ENCODE data around the gene RPLP2. TPM values are rescaled to one million over a fixed set of nuclear protein-coding genes. Genes with fewer than 3 reads are reported as not detected.

The RPLP2 gene
- total RNA-seq, 4 donors from 2014 or later: 555 to 1,150 (median 858) TPM

DNA sequence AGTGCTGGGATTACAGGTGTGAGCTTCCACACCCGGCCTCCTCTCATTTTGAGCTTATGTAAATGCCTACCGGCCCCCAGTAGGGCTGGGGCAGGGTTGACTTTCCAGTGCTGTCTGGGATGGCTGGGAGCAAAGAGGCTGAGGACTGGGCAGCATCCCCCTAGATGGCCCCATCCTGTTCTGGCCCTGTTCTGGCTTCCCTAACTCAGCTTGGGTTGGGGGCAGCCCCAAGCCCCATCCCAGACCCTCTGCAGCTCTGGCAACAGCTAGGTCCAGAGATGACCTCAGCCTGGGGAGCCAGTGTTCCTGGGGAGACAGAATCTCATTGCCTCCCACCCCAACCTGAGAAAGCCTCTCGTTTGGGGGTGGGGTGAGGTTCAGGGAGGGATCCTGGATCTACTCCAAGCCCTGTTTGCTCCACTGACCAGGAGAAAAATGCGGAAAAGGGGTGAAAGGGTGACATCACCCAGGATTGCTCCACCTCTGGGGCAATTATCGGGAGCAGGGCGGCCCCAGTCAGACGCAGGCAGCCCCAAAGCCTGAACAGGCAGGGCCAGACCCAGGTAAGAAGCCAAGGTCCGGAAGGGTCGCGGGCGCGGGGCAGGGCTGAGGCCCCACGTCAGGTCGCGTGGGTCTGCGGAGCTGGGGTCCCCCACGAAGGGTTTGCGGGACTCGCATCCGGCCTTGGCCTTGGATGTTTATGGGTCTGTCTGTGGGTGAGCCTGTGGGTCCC, 8.8 kb downstream of the RPLP2 start, which contains the start of gene PNPLA2:
Gene PNPLA2, plus strand, starts transcription at position 519 of the 733 bp plus-strand sequence. CDS start 805 bp downstream, outside the sequence.
- TF ChIP-seq, protein P1, sequence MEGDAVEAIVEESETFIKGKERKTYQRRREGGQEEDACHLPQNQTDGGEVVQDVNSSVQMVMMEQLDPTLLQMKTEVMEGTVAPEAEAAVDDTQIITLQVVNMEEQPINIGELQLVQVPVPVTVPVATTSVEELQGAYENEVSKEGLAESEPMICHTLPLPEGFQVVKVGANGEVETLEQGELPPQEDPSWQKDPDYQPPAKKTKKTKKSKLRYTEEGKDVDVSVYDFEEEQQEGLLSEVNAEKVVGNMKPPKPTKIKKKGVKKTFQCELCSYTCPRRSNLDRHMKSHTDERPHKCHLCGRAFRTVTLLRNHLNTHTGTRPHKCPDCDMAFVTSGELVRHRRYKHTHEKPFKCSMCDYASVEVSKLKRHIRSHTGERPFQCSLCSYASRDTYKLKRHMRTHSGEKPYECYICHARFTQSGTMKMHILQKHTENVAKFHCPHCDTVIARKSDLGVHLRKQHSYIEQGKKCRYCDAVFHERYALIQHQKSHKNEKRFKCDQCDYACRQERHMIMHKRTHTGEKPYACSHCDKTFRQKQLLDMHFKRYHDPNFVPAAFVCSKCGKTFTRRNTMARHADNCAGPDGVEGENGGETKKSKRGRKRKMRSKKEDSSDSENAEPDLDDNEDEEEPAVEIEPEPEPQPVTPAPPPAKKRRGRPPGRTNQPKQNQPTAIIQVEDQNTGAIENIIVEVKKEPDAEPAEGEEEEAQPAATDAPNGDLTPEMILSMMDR (IDR thresholded peaks at IDR 0.05): no peak
- no peak for DNase-seq (ENCODE audit: low spot score)
- peak; percentile 33 for ATAC-seq (ENCODE audit: low FRiP score)

DNA sequence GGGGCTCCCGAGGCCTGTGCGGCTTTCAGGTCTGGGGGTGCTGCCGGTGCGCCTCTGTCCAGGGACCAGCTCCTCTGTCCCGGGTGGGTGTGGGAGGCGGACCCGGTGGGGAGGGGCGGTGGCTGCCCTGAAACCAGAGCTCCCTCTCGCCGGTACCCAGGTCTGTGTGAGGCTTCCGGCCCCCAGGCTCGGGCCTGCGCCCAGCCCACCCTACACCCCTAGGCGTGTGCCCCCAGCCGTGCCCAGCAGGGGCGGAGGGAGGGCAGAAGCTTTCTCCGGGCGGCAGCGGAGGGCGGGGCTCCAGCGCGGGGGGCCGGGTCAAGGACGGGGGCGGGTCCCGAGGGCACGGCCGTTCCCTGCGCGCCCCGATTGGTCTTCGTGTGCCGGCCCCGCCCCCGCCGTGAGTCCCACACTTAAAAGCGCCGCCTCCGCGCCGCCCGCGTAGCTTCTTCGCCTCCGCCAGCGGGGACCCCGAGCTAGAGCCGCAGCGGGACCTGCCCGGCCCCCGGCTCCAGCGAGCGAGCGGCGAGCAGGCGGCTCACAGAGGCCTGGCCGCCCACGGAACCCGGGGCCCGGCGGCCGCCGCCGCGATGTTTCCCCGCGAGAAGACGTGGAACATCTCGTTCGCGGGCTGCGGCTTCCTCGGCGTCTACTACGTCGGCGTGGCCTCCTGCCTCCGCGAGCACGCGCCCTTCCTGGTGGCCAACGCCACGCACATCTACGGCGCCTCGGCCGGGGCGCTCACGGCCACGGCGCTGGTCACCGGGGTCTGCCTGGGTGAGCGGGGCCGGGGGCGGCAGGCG, 9.6 kb downstream of the RPLP2 start:
- TF ChIP-seq, protein P1 (IDR thresholded peaks at IDR 0.05): no peak
- ATAC-seq (ENCODE audit: low FRiP score) (peak; percentile 70), DNase-seq (ENCODE audit: low spot score) (peak; percentile 74)

DNA sequence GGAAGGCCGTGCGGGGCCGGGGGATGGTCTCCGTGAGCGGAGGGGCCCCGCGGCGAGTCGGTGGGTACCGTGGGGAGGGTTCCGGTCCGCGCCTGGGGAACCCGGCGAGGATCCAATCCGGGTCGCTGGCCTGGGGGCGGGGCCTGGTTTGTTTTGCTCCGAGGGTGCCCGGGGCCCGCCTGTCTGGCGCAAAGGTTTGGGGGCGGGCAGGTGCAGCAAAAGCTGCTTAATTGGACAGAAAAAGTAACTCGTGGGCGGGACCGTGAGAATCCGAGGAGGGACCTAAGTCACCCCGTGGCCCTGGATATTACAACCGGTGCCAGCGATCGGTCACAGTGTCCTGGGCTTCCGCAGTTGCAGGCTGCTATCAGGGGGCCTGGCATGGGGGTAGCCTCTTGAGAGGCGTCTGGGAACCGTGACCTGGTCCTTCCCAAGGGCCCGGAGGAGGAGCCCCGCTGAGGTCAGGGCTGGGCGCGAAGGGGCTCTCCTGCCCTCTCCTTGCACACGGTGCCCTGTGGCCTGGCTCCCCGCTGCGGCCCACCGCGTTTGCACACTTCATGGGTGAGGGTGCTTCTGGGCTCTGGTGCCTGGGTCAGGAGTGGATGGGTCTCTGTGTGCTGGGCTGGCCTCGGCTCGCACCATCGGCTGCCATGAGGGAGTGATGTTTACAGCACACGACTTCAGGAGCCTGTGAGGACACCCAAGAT, 10.3 kb downstream of the RPLP2 start:
- ATAC-seq (ENCODE audit: low FRiP score) (peak; percentile 56), DNase-seq (ENCODE audit: low spot score) (peak; percentile 77)
- TF ChIP-seq, protein P1 (IDR thresholded peaks at IDR 0.05): no peak

DNA sequence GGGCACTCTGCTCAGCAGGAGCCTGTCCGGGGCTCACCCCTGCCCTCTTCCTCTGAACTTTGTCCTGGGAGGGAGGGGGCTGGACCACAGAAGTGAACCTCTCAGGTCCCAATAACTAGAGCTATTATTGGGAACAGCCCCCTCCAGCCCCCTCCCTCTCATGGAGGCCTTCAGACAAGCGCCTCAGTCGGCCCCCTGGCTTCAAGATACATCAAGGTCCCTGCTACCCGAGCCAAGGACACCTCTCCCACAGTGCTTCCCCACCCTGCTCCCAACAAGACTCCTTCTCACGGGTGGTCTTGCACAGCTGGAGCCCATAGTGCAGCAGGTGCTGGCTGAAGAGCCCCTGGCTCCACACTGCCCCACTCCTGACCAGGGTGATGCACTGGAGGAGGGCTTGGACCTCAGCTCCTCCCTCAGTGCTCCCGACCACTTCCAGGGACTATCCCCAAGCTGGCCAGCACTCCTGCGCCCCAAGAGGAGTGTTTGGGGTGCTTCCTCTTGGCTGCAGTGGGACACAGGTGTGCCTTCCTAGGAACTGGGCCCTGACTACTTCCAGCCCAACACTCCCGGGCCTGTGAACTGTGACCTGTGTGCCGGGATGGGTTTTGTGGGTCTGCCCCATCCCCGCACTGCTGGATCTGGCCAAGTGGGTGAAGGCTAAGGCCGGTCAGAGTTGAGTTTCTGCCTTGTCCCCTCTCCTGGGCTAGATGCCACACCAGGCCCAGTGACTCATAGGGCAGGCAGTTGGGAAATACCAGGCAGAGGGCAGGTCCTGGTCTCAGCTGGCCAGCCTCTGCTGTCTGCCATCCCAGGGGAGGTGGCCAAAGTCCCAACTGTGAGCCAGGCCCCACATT, 11.1 kb downstream of the RPLP2 start:
- TF ChIP-seq, protein P1 (IDR thresholded peaks at IDR 0.05): no peak
- ATAC-seq (ENCODE audit: low FRiP score) (peak; percentile 41), DNase-seq (ENCODE audit: low spot score) (no peak)

DNA sequence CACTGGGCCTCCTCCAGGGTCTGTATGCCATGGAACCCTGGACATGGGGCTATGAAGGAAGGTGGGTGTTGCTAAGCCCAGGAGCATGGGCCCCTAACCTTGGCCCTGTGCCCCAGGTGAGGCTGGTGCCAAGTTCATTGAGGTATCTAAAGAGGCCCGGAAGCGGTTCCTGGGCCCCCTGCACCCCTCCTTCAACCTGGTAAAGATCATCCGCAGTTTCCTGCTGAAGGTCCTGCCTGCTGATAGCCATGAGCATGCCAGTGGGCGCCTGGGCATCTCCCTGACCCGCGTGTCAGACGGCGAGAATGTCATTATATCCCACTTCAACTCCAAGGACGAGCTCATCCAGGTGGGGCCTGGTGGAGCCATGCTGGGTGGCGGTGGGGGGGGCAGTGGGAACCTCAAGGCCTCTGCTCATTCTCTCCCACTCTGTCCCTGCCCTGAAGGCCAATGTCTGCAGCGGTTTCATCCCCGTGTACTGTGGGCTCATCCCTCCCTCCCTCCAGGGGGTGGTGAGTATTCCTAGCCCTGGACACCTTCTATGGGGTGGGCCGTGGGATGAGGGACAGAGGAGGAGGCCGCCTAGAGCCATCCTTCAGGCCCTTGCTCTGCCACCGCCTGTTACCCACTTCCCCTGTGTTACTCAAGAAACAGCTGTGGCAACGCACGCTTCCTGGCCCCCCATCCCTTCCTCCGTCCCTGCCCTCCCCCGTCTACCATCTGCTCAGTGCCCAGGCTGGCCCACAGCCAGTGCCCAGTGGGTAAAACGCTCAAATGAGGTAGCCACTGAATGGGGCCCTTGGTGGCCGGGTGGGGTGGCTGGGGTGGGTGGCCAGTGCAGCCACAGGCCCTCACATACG, 12.0 kb downstream of the RPLP2 start:
- ATAC-seq (ENCODE audit: low FRiP score): no peak
- TF ChIP-seq, protein P1 (IDR thresholded peaks at IDR 0.05): no peak
- DNase-seq (ENCODE audit: low spot score): no peak

All from omental fat pad (tissue), 4 donors.